ENCODE measurements around the gene SI. TPM values are rescaled to one million over a fixed set of nuclear protein-coding genes. Genes with fewer than 3 reads are reported as not detected.

The SI gene
- total RNA-seq = not detected

DNA sequence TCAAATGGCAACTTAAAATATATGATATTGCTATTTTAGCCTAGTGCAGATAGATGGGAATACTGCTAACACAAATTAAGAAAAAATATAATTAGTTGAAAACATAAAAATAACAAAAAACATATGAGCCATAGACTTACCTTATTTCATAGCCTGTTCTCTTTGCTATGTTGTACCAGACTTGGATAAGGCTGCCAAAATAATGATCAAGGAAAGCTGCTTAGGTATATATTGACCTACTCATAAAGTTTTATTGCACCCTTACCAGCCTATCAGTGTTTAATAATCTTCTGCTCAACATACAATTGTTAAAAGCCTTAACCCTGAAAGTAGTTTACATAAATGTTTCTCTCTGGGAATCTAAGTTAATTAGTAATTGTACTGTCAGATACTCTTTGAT is at the start of gene SI:
SI (minus strand) TSS at position 204 of the 400 bp plus-strand sequence. CDS start 2,484 bp downstream, outside the sequence.
- TF ChIP-seq, protein P1, sequence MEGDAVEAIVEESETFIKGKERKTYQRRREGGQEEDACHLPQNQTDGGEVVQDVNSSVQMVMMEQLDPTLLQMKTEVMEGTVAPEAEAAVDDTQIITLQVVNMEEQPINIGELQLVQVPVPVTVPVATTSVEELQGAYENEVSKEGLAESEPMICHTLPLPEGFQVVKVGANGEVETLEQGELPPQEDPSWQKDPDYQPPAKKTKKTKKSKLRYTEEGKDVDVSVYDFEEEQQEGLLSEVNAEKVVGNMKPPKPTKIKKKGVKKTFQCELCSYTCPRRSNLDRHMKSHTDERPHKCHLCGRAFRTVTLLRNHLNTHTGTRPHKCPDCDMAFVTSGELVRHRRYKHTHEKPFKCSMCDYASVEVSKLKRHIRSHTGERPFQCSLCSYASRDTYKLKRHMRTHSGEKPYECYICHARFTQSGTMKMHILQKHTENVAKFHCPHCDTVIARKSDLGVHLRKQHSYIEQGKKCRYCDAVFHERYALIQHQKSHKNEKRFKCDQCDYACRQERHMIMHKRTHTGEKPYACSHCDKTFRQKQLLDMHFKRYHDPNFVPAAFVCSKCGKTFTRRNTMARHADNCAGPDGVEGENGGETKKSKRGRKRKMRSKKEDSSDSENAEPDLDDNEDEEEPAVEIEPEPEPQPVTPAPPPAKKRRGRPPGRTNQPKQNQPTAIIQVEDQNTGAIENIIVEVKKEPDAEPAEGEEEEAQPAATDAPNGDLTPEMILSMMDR (IDR thresholded peaks at IDR 0.05; ENCODE audit: low read depth) = no peak

DNA sequence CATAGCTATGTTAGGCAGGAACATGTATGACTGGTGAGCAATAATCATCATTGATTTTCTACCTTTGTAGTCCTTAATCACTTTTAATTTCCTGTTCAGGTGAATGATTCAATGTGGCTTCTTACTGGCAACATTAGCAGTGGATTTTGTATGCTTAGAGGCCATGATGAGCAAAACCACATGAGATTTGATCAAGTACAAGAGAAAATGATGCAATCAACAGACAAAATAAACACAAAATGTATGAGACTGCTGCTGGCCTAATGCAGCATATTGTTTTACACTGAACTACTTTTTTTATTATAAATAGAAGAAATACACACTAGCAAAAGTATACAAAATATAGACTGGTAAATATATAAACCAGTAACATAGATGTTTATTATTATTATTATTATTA is 47.5 kb upstream of the SI start:
- TF ChIP-seq, protein P1 (IDR thresholded peaks at IDR 0.05; ENCODE audit: low read depth) = no peak

DNA sequence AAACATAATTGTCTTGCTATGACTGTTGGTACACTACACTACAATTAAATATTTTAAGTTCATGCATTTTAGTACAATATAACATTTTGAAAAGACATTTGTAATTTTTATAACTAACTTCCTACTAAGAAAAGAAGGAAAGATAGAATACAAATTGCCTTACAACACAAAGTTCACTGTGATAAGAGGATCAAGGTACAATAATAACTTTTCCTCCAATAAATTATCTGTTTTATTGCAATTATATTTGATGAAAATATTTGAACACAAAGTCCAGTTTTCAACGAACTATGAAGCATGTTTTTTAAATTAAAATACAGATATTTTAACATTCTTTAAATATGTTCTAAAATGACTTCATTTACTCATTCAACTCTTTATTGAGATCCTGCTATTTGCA is 33.1 kb upstream of the SI start:
- TF ChIP-seq, protein P1 (IDR thresholded peaks at IDR 0.05; ENCODE audit: low read depth) = no peak

DNA sequence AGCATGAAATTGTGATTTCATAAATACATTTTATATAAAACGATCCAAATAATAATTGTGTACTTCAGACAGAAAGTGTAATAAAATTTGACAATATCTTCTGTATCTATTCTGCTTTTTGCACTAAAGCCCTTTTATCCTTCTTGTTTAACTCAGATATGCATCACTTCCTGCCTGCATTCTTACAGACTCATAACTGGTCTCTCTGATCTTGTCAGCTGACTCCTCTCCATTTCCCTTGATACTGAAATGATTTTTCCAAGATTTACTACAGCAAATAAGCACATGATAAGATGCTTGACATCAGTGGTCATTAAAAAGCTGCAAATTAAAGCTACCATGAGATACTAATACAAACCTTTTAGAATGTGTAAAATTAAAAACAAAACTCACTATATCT is 25.3 kb upstream of the SI start:
- TF ChIP-seq, protein P1 (IDR thresholded peaks at IDR 0.05; ENCODE audit: low read depth) = no peak

DNA sequence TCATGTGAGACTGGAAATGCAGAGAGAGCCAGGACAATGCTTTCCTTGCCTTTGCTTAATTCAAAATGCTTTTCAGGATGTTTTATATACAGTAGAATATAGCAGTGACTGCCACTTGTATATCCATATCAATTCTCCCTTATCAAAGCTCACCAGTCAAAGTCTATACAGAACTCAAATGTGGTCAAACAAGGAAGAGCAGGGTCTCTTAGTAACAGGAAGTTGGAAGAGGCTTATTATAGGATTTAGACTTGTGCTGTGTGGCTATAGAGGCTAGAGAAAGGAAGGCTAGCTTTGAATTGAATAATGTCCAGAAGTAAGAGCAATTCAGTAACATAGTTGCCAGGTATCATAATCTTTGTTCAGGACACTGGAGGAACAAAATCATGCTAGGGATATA is 4.4 kb upstream of the SI start:
- TF ChIP-seq, protein P1 (IDR thresholded peaks at IDR 0.05; ENCODE audit: low read depth) = no peak

DNA sequence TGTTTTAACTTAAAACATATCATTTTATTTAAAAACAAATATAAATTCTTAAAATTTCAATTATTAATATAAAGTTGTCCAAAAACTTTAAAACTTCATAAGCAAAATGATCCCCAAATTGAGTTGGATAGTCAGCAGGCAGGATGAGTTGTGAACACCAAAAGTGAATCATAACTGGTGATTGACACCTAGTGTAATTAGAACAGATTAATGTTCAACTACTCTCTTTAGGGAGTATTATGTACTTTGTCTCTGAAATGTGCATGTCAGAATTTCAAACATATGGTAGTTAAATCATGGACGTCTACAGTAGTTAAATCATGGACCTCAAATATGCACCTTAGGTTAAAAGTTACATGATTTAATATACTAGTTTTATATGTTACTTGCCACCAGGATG is 2.9 kb upstream of the SI start:
- TF ChIP-seq, protein P1 (IDR thresholded peaks at IDR 0.05; ENCODE audit: low read depth) = no peak

DNA sequence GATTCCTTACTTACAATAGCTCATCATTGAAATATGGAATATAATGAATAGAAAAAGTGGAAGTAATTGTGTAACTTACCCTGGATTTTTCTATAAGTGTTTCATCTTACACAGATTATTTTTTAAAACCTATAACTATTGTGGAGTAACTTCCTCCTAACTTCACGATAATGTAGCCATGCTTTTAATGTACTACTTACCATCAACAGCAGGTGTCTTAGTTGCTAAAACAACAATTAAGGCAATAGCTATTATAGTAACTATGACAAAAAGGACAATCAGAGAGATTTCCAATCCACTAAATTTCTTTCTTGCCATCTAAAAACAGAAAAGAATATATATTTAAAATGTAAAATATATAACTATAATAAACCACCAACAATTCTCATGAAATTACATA is 2.6 kb downstream of the SI start:
- TF ChIP-seq, protein P1 (IDR thresholded peaks at IDR 0.05; ENCODE audit: low read depth) = no peak

All from subcutaneous adipose tissue (tissue), 4 donors.